CD4-positive, CD25-positive, alpha-beta regulatory T cell (primary cell): ENCODE data around the gene CAVIN3. TPM values are rescaled to one million over a fixed set of nuclear protein-coding genes. Genes with fewer than 3 reads are reported as not detected.
"Not testable (repeated sequence)": the region's sequence is repeated elsewhere in the genome, so short reads cannot be mapped to it uniquely, and the experiment has no call there.

Experiments used
- ATAC-seq, 2 donors: fragments of 150-1000 bp; cut with Tn5 transposase; one replicate each; pipeline ENCODE4 v1.10.0; 2021; ENCODE audit warnings: low read depth in 2 of 2, moderate number of reproducible peaks in 2 of 2, moderate library complexity in 1 of 2
- DNase-seq, 3 donors: peaks; one replicate each; pipeline versions ENCODE4 v3.0.0 to v3.0.0-alpha.2; 2012 to 2022; ENCODE audit warnings: mixed read lengths in 1 of 3
- H3K27ac ChIP-seq: one replicate; pipeline ENCODE4 v1.7.0; 2013; ENCODE audit warnings: mild to moderate bottlenecking, low read length; ENCODE audit not compliant: insufficient read depth, poor library complexity, severe bottlenecking
- H3K27me3 ChIP-seq: one replicate; pipeline ENCODE4 v1.7.0; 2013; ENCODE audit warnings: low read length; ENCODE audit not compliant: control insufficient read depth, insufficient read depth
- H3K36me3 ChIP-seq: one replicate; pipeline ENCODE4 v1.7.0; 2013; ENCODE audit warnings: mild to moderate bottlenecking, low read length, moderate library complexity; ENCODE audit not compliant: control insufficient read depth, insufficient read depth
- H3K4me1 ChIP-seq: 2 replicates; pipeline ENCODE4 v1.7.0; 2013; ENCODE audit warnings: mild to moderate bottlenecking, low read length; ENCODE audit not compliant: insufficient read depth, control insufficient read depth, poor library complexity, severe bottlenecking
- H3K4me3 ChIP-seq: one replicate; pipeline ENCODE4 v1.7.0; 2013; ENCODE audit warnings: low read depth, mild to moderate bottlenecking, low read length, moderate library complexity
- H3K9me3 ChIP-seq, 2 experiments: 1 replicate in 1 of 2; 2 replicates in 1 of 2; pipeline ENCODE4 v1.7.0; 2013; ENCODE audit warnings: low read length in 2 of 2, mild to moderate bottlenecking in 1 of 2, moderate library complexity in 1 of 2; ENCODE audit not compliant: control insufficient read depth in 2 of 2
- H3K27ac Mint-ChIP-seq, 3 donors: one replicate each; pipeline ENCODE4 v1.8.0; 2020 to 2022; ENCODE audit warnings: mild to moderate bottlenecking in 3 of 3, mixed read lengths in 3 of 3, moderate library complexity in 2 of 3
- H3K27me3 Mint-ChIP-seq: one replicate; pipeline ENCODE4 v1.8.0; 2022; ENCODE audit warnings: mild to moderate bottlenecking, mixed read lengths
- H3K36me3 Mint-ChIP-seq: one replicate; pipeline ENCODE4 v1.8.0; 2020; ENCODE audit warnings: mixed read lengths
- H3K4me1 Mint-ChIP-seq, 4 donors: one replicate each; pipeline ENCODE4 v1.8.0; 2020 to 2022; ENCODE audit warnings: mixed read lengths in 4 of 4, mild to moderate bottlenecking in 1 of 4
- H3K4me3 Mint-ChIP-seq, 4 donors: one replicate each; pipeline ENCODE4 v1.8.0; 2020 to 2022; ENCODE audit warnings: mild to moderate bottlenecking in 4 of 4, mixed read lengths in 4 of 4, moderate library complexity in 3 of 4
- H3K9me3 Mint-ChIP-seq, 7 donors: one replicate each; pipeline ENCODE4 v1.8.0; 2020 to 2022; ENCODE audit warnings: mixed read lengths in 7 of 7, mild to moderate bottlenecking in 3 of 7, moderate library complexity in 2 of 7
- polyA plus RNA-seq, 4 donors: library from polyadenylated mRNA; unstranded; fragments of 300-500 nt; fragmentation: Illumina TruSeq; gene quantifications; one replicate each; pipeline ENCODE4 v1.2.3, GENCODE V29; 2021
- total RNA-seq: library from RNA; stranded (reverse); gene quantifications from one replicate; pipeline ENCODE4 v1.2.3, GENCODE V29; 2022

CAVIN3 gene
- total and polyA plus RNA-seq, 5 donors from 2014 or later, result 0.79 to 4.3 (median 1.4) TPM

GRCh38 chr11:6284250-6284649 is 36.1 kb downstream of the CAVIN3 start:
- Mint-ChIP-seq H3K27ac (no peak overlapping the region), H3K36me3 (no peaks in the 10 kb centered on the region)

DNA sequence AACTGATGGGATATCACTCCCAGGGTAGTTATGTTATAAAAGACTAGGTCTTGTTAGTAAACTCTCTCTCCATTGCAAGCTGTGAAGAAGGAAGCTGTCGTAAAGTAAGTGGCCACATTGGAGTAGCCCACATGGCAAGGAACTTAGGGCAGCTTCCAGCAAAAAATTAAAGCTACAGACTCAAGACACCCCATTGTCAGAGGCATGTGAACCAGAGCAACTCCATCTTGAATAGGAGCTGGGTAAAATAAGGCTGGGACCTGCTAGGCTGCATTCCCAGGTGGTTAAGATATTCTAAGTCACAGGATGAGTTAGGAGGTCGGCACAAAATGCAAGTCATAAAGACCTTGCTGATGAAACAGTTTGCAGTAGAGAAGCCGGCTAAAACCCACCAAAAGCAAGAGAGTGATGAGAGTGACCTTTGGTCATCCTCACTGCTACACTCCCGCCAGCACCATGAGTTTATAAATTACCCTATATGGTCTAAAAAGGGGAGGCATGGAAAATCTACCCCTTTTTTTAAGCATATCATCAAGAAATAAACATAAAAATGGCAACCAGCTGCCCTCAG is 36.8 kb downstream of the CAVIN3 start:
- Histone ChIP-seq H3K27ac (no peak overlapping the region), H3K27me3 (peaks cover 23% of the 10 kb centered on the region), H3K4me3 (no peak overlapping the region), H3K4me1 (no peaks in the 10 kb centered on the region), H3K36me3 (no peaks in the 10 kb centered on the region), H3K9me3 (no peaks in the 10 kb centered on the region)
- no peak for ATAC-seq
- Mint-ChIP-seq H3K4me1 (no peaks in the 10 kb centered on the region), H3K4me3 (no peak overlapping the region), H3K9me3 (peaks cover 0 to 4% (median 0%) of the 10 kb centered on the region in 7 donors), H3K27ac (peak overlapping the region in 1 of 3 donors; percentile 20), H3K36me3 (no peaks in the 10 kb centered on the region), H3K27me3 (peaks cover 48% of the 10 kb centered on the region)
- DNase-seq, result no peak

More at GRCh38 chr11:6284250-6284649, 36.1 kb downstream of the CAVIN3 start:
- no peaks in the 10 kb centered on the region for H3K36me3 ChIP-seq
- H3K9me3 ChIP-seq, result no peaks in the 10 kb centered on the region
- no peaks in the 10 kb centered on the region for H3K4me1 ChIP-seq
- H3K9me3 Mint-ChIP-seq, result peaks cover 0 to 4% (median 0%) of the 10 kb centered on the region in 7 donors
- no peak overlapping the region for H3K4me3 ChIP-seq
- no peaks in the 10 kb centered on the region for H3K4me1 Mint-ChIP-seq
- H3K27ac ChIP-seq, result no peak overlapping the region
- H3K27me3 ChIP-seq, result peaks cover 23% of the 10 kb centered on the region
- no peak for DNase-seq
- no peak overlapping the region for H3K4me3 Mint-ChIP-seq
- peaks cover 52% of the 10 kb centered on the region for H3K27me3 Mint-ChIP-seq
- ATAC-seq, result no peak

DNA sequence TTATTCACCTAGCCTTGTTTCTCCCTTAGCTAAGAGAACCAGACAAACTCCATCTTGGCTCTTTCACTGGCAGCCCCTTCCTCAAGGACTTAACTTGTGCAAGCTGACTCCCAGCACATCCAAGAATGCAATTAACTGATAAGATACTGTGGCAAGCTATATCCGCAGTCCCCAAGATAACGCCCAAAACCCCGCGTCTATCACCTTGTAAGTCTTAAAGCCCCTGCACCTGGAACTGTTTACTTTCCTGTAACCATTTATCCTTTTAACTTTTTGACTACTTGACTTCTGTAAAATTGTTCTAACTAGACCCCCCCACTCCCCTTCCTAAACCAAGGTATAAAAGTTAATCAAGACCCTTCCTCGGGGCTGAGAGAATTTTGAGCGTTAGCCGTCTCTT is 39.5 kb downstream of the CAVIN3 start:
- H3K4me1 ChIP-seq, H3K4me3 ChIP-seq, H3K36me3 Mint-ChIP-seq, DNase-seq, H3K27ac Mint-ChIP-seq, H3K27ac ChIP-seq, H3K9me3 ChIP-seq, H3K36me3 ChIP-seq, H3K4me1 Mint-ChIP-seq, H3K9me3 Mint-ChIP-seq, H3K4me3 Mint-ChIP-seq, ATAC-seq: not testable (repeated sequence)
- H3K27me3 Mint-ChIP-seq, result peaks cover 61% of the 10 kb centered on the region
- peaks cover 19% of the 10 kb centered on the region for H3K27me3 ChIP-seq

- Histone ChIP-seq H3K4me1 (no peaks in the 10 kb centered on the region), H3K4me3 (no peak overlapping the region), H3K27me3 (peaks cover 4% of the 10 kb centered on the region), H3K36me3 (no peaks in the 10 kb centered on the region), H3K27ac (no peak overlapping the region), H3K9me3 (no peaks in the 10 kb centered on the region)
- no peaks in the 10 kb centered on the region for H3K4me1 Mint-ChIP-seq
- no peak overlapping the region for H3K4me3 Mint-ChIP-seq
- ATAC-seq (no peak), DNase-seq (no peak)
- no peak overlapping the region for H3K27ac Mint-ChIP-seq
- no peaks in the 10 kb centered on the region for H3K36me3 Mint-ChIP-seq
- H3K27me3 Mint-ChIP-seq, result peaks cover 39% of the 10 kb centered on the region
- peaks cover 0 to 4% (median 0%) of the 10 kb centered on the region in 7 donors for H3K9me3 Mint-ChIP-seq
These were observed 47.1 kb downstream of the CAVIN3 start for GRCh38 chr11:6273188-6273587.

DNA sequence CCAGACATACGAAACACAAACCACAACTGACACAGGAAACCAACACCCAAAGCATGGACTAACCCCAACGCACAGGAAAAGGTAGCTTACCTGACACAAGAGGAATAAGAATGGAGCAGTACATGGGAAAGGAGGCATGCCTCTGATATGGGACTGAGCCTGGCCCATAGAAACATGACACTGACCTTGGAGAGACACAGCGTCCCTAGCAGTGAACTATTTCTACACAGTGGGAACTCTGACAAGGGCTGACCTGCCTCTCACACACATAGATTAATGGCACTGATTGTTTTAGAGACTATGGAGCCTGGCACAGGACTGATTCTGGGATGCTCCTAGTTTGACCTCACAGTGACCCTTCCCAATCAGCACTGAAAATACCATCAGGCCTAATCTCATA is 48.7 kb downstream of the CAVIN3 start:
- DNase-seq (no peak), ATAC-seq (no peak)
- Histone ChIP-seq H3K9me3 (no peaks in the 10 kb centered on the region), H3K4me3 (no peak overlapping the region), H3K27me3 (peaks cover 4% of the 10 kb centered on the region), H3K36me3 (no peaks in the 10 kb centered on the region), H3K4me1 (no peaks in the 10 kb centered on the region), H3K27ac (no peak overlapping the region)
- no peaks in the 10 kb centered on the region for H3K36me3 Mint-ChIP-seq
- H3K4me3 Mint-ChIP-seq, result no peak overlapping the region
- H3K27ac Mint-ChIP-seq, result no peak overlapping the region
- H3K27me3 Mint-ChIP-seq, result peaks cover 33% of the 10 kb centered on the region
- H3K9me3 Mint-ChIP-seq, result peaks cover 0 to 3% (median 0%) of the 10 kb centered on the region in 7 donors
- no peaks in the 10 kb centered on the region for H3K4me1 Mint-ChIP-seq

GRCh38 chr11:6270584-6271246 is 49.6 kb downstream of the CAVIN3 start:
- no peaks in the 10 kb centered on the region for H3K4me1 ChIP-seq
- H3K4me3 Mint-ChIP-seq, result no peak overlapping the region
- peaks cover 28% of the 10 kb centered on the region for H3K27me3 Mint-ChIP-seq
- H3K36me3 ChIP-seq, result no peaks in the 10 kb centered on the region
- H3K27ac ChIP-seq, result no peak overlapping the region
- ATAC-seq, result no peak
- H3K27me3 ChIP-seq, result peaks cover 6% of the 10 kb centered on the region
- no peak for DNase-seq
- no peak overlapping the region for H3K4me3 ChIP-seq
- peaks cover 0 to 3% (median 0%) of the 10 kb centered on the region in 7 donors for H3K9me3 Mint-ChIP-seq
- no peak overlapping the region for H3K27ac Mint-ChIP-seq
- no peaks in the 10 kb centered on the region for H3K36me3 Mint-ChIP-seq
- no peaks in the 10 kb centered on the region for H3K9me3 ChIP-seq
- H3K4me1 Mint-ChIP-seq, result no peaks in the 10 kb centered on the region

DNA sequence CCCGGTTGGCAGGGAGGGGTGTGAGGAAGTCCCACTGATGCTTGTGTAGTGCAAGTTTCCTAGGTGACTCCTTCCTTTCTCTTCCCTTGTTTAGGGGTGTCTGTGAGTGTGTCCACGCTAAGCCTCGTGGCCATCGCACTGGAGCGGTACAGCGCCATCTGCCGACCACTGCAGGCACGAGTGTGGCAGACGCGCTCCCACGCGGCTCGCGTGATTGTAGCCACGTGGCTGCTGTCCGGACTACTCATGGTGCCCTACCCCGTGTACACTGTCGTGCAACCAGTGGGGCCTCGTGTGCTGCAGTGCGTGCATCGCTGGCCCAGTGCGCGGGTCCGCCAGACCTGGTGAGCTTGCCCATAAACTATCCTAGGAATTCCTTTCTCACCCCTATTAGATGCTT is 50.3 kb downstream of the CAVIN3 start:
- Histone ChIP-seq H3K9me3 (no peaks in the 10 kb centered on the region), H3K27ac (no peak overlapping the region), H3K4me3 (no peak overlapping the region), H3K4me1 (no peaks in the 10 kb centered on the region), H3K27me3 (peaks cover 8% of the 10 kb centered on the region), H3K36me3 (no peaks in the 10 kb centered on the region)
- H3K27ac Mint-ChIP-seq, result no peak overlapping the region
- no peaks in the 10 kb centered on the region for H3K4me1 Mint-ChIP-seq
- peaks cover 0 to 3% (median 0%) of the 10 kb centered on the region in 7 donors for H3K9me3 Mint-ChIP-seq
- no peak overlapping the region for H3K4me3 Mint-ChIP-seq
- ATAC-seq (no peak), DNase-seq (peak in 1 of 3 donors; percentile 6)
- no peaks in the 10 kb centered on the region for H3K36me3 Mint-ChIP-seq
- peaks cover 25% of the 10 kb centered on the region for H3K27me3 Mint-ChIP-seq
